ENCODE data around the gene CCSAP.

GRCh38 chr1:229334716-229335115 lies 8.1 kb downstream of the CCSAP start:
- TF ChIP-seq POLR2A (IDR thresholded peaks at IDR 0.05; ENCODE audit: low read depth, low read length): no peak
- TF ChIP-seq FOS (IDR thresholded peaks at IDR 0.05; ENCODE audit: low read depth, low read length): no peak
- no peak for TF ChIP-seq CTCF (conservative IDR thresholded peaks at IDR 0.05; ENCODE audit: low read depth, low read length)
- TF ChIP-seq MAFK (IDR thresholded peaks at IDR 0.05; ENCODE audit: low read depth, low read length): no peak
- no peak for TF ChIP-seq RAD21 (IDR thresholded peaks at IDR 0.05; ENCODE audit: low read length)
- no peak for TF ChIP-seq USF2 (IDR thresholded peaks at IDR 0.05; ENCODE audit: low read depth, low read length)
- TF ChIP-seq CEBPB (IDR thresholded peaks at IDR 0.05; ENCODE audit: low read depth, low read length): no peak
- no peak for TF ChIP-seq RCOR1 (IDR thresholded peaks at IDR 0.05; ENCODE audit: insufficient replicate concordance, low read length)

All from IMR-90 (cell line).